ENCODE results near the gene TSPAN17.

- no peak for TF ChIP-seq CTCF (conservative IDR thresholded peaks at IDR 0.05 in 1 of 2, IDR thresholded peaks at IDR 0.05 in 1 of 2; ENCODE audit: low read depth in 1 of 2, low read length in 2 of 2)
- TF ChIP-seq EZH2 (IDR thresholded peaks at IDR 0.05; ENCODE audit: low read length, missing control alignments) = no peak
Measured at GRCh38 chr5:176647843-176648473, 674 bp downstream of the TSPAN17 start.

Measured in fibroblast of lung (primary cell).